OCI-LY7 (cell line): ENCODE data around the gene LMOD1.

Experiments
- CTCF ChIP-seq: fragments of 200-600 bp; sonication (generic); conservative IDR thresholded peaks from 2 replicates; pipeline ENCODE4 v1.5.1; 2014; ENCODE audit warnings: mild to moderate bottlenecking, antibody characterized with exemption, low read length, moderate library complexity, mixed read lengths
- EZH2phosphoT487 ChIP-seq: fragments of 200-600 bp; sonication (generic); IDR thresholded peaks from 2 replicates; pipeline ENCODE4 v1.6.1; 2018; ENCODE audit warnings: low read depth, borderline replicate concordance, mild to moderate bottlenecking, mixed run types, antibody characterized with exemption, low read length, moderate library complexity, mixed read lengths

- TF ChIP-seq CTCF (no peak), EZH2phosphoT487 (no peak)
Measured at GRCh38 chr1:201870397-201870796, 76.0 kb downstream of the LMOD1 start.
